Osteoblast (primary cell): Measurements from ENCODE around the gene LRRN2. TPM values are rescaled to one million over a fixed set of nuclear protein-coding genes. Genes with fewer than 3 reads are reported as not detected.

Experiments used
- DNase-seq: peaks from one replicate; pipeline ENCODE4 v3.0.0; 2011; ENCODE audit warnings: low spot score, mixed read lengths; ENCODE audit not compliant: insufficient read length; ENCODE audit errors: missing footprints
- H2AFZ ChIP-seq: 2 replicates; pipeline ENCODE4 v1.6.0; 2011; ENCODE audit warnings: mild to moderate bottlenecking, low read length
- H3K27ac ChIP-seq: 2 replicates; pipeline ENCODE4 v1.5.1; 2011; ENCODE audit warnings: mild to moderate bottlenecking, low read depth, low read length, moderate library complexity
- H3K27me3 ChIP-seq: 2 replicates; pipeline ENCODE4 v1.6.0; 2012; ENCODE audit warnings: mild to moderate bottlenecking, control low read depth, inconsistent platforms, low read length, moderate library complexity; ENCODE audit not compliant: insufficient read depth
- H3K36me3 ChIP-seq: 2 replicates; pipeline ENCODE4 v1.5.1; 2011; ENCODE audit warnings: mild to moderate bottlenecking, low read length, control low read depth, moderate library complexity; ENCODE audit not compliant: insufficient read depth
- H3K4me1 ChIP-seq: 2 replicates; pipeline ENCODE4 v1.5.1; 2011; ENCODE audit warnings: mild to moderate bottlenecking, low read length, control low read depth, moderate library complexity; ENCODE audit not compliant: insufficient read depth
- H3K4me2 ChIP-seq: 2 replicates; pipeline ENCODE4 v1.6.0; 2011; ENCODE audit warnings: mild to moderate bottlenecking, low read length; ENCODE audit not compliant: insufficient read depth
- H3K4me3 ChIP-seq: fragments of 200-600 bp; sonication (generic); 3 replicates; pipeline ENCODE4 v1.5.1; 2012; ENCODE audit warnings: mild to moderate bottlenecking, low read length, inconsistent platforms; ENCODE audit not compliant: insufficient read depth
- H3K79me2 ChIP-seq: 2 replicates; pipeline ENCODE4 v1.6.0; 2012; ENCODE audit warnings: mild to moderate bottlenecking, low read length, control low read depth, inconsistent platforms; ENCODE audit not compliant: insufficient read depth
- H3K9me3 ChIP-seq: 2 replicates; pipeline ENCODE4 v1.5.1; 2011; ENCODE audit warnings: low read depth, low read length, control low read depth
- H4K20me1 ChIP-seq: 2 replicates; pipeline ENCODE4 v1.6.0; 2012; ENCODE audit warnings: mild to moderate bottlenecking, low read length, control low read depth; ENCODE audit not compliant: insufficient read depth
- CTCF ChIP-seq: IDR thresholded peaks from 2 replicates; pipeline ENCODE4 v1.5.1; 2011; ENCODE audit warnings: mild to moderate bottlenecking, low read depth, low read length, moderate library complexity; ENCODE audit errors: extremely low read depth
- total RNA-seq: library from RNA; depleted of rRNA; stranded (reverse); fragments of >200 nt; gene quantifications from 2 replicates; pipeline ENCODE4 v1.2.3, GENCODE V29; 2012

Gene LRRN2
- total RNA-seq, 1 donor, result under 0.01 TPM

GRCh38 chr1:204664384-204664651, 21.2 kb downstream of the LRRN2 start:
- Histone ChIP-seq H3K27me3 (peaks cover 36% of the 10 kb centered on the region), H3K27ac (no peak overlapping the region), H2AFZ (no peak overlapping the region), H3K4me3 (no peak overlapping the region), H3K79me2 (no peaks in the 10 kb centered on the region), H4K20me1 (no peaks in the 10 kb centered on the region), H3K36me3 (no peaks in the 10 kb centered on the region), H3K4me1 (no peaks in the 10 kb centered on the region), H3K9me3 (no peaks in the 10 kb centered on the region), H3K4me2 (no peak overlapping the region)
- DNase-seq, result no peak
- no peak for TF ChIP-seq CTCF

GRCh38 chr1:204663644-204664383, 21.7 kb downstream of the LRRN2 start:
- DNase-seq, result no peak
- H3K4me3 ChIP-seq, result no peak overlapping the region
- no peaks in the 10 kb centered on the region for H3K36me3 ChIP-seq
- no peaks in the 10 kb centered on the region for H3K4me1 ChIP-seq
- no peak overlapping the region for H3K4me2 ChIP-seq
- H2AFZ ChIP-seq, result no peak overlapping the region
- H3K27me3 ChIP-seq, result peaks cover 36% of the 10 kb centered on the region
- H3K79me2 ChIP-seq, result no peaks in the 10 kb centered on the region
- no peaks in the 10 kb centered on the region for H3K9me3 ChIP-seq
- no peaks in the 10 kb centered on the region for H4K20me1 ChIP-seq
- no peak overlapping the region for H3K27ac ChIP-seq
- no peak for TF ChIP-seq CTCF

- no peaks in the 10 kb centered on the region for H3K79me2 ChIP-seq
- H3K36me3 ChIP-seq, result no peaks in the 10 kb centered on the region
- no peak overlapping the region for H3K4me3 ChIP-seq
- no peak overlapping the region for H3K4me2 ChIP-seq
- no peak overlapping the region for H3K27ac ChIP-seq
- no peaks in the 10 kb centered on the region for H3K4me1 ChIP-seq
- H2AFZ ChIP-seq, result no peak overlapping the region
- no peaks in the 10 kb centered on the region for H3K9me3 ChIP-seq
- DNase-seq, result peak; percentile 62
- no peak for TF ChIP-seq CTCF
- no peaks in the 10 kb centered on the region for H4K20me1 ChIP-seq
- H3K27me3 ChIP-seq, result peaks cover 34% of the 10 kb centered on the region
Observed at GRCh38 chr1:204662530-204662929, 23.0 kb downstream of the LRRN2 start.

GRCh38 chr1:204660509-204660908, 25.0 kb downstream of the LRRN2 start:
- H3K27me3 ChIP-seq, result peaks cover 30% of the 10 kb centered on the region
- DNase-seq, result no peak

More at GRCh38 chr1:204660509-204660908, 25.0 kb downstream of the LRRN2 start:
- Histone ChIP-seq H4K20me1 (no peaks in the 10 kb centered on the region), H3K36me3 (no peaks in the 10 kb centered on the region), H3K4me2 (no peak overlapping the region), H3K4me3 (no peak overlapping the region), H3K4me1 (no peaks in the 10 kb centered on the region), H2AFZ (no peak overlapping the region), H3K79me2 (no peaks in the 10 kb centered on the region), H3K27ac (no peak overlapping the region), H3K9me3 (no peaks in the 10 kb centered on the region)
- no peak for TF ChIP-seq CTCF
